Mesenchymal stem cell (in vitro differentiated cells and primary cell): ENCODE results near the gene APCDD1L.

Experiments used
- DNase-seq: peaks from one replicate; pipeline ENCODE4 v3.0.0-alpha.2; 2013
- H2AFZ ChIP-seq: one replicate; pipeline ENCODE4 v1.6.1; 2013; ENCODE audit warnings: low read depth, mild to moderate bottlenecking, control low read depth, inconsistent platforms, low read length, moderate library complexity
- H2AK5ac ChIP-seq: 2 replicates; pipeline ENCODE4 v1.6.1; 2013; ENCODE audit warnings: low read length, moderate library complexity, mild to moderate bottlenecking, inconsistent platforms; ENCODE audit not compliant: severe bottlenecking
- H2BK120ac ChIP-seq: one replicate; pipeline ENCODE4 v1.6.1; 2013; ENCODE audit warnings: low read depth, mild to moderate bottlenecking, inconsistent platforms, low read length, moderate library complexity
- H2BK12ac ChIP-seq, 2 experiments: one replicate each; pipeline ENCODE4 v1.6.1; 2013; ENCODE audit warnings: inconsistent platforms in 2 of 2, low read length in 2 of 2, mild to moderate bottlenecking in 2 of 2, moderate library complexity in 2 of 2, control low read depth in 1 of 2
- H2BK15ac ChIP-seq: one replicate; pipeline ENCODE4 v1.6.1; 2013; ENCODE audit warnings: mild to moderate bottlenecking, low read depth, inconsistent platforms; ENCODE audit not compliant: poor library complexity, severe bottlenecking
- H2BK5ac ChIP-seq: 2 replicates; pipeline ENCODE4 v1.6.1; 2013; ENCODE audit warnings: low read depth, mild to moderate bottlenecking, low read length, control low read depth, inconsistent platforms; ENCODE audit not compliant: poor library complexity, severe bottlenecking
- H3K14ac ChIP-seq, 2 experiments: one replicate each; pipeline ENCODE4 v1.6.1; 2013; ENCODE audit warnings: inconsistent platforms in 2 of 2, low read length in 2 of 2, control low read depth in 1 of 2, mild to moderate bottlenecking in 1 of 2, moderate library complexity in 1 of 2
- H3K18ac ChIP-seq, 2 experiments: one replicate each; pipeline ENCODE4 v1.6.1; 2013; ENCODE audit warnings: inconsistent platforms in 2 of 2, low read length in 2 of 2, control low read depth in 1 of 2, low read depth in 1 of 2, mild to moderate bottlenecking in 1 of 2
- H3K23ac ChIP-seq, 2 experiments: one replicate each; pipeline ENCODE4 v1.6.1; 2013; ENCODE audit warnings: inconsistent platforms in 2 of 2, low read length in 2 of 2, mild to moderate bottlenecking in 2 of 2, moderate library complexity in 2 of 2, control low read depth in 1 of 2
- H3K27ac ChIP-seq: 2 replicates; pipeline ENCODE4 v1.5.1; 2013; ENCODE audit warnings: mild to moderate bottlenecking, moderate library complexity, low read length, control low read depth, inconsistent platforms; ENCODE audit not compliant: poor library complexity, severe bottlenecking
- H3K27me3 ChIP-seq, 2 experiments: 2 replicates each; pipeline versions ENCODE4 v1.6.1 to v1.7.0; 2013; ENCODE audit warnings: low read length in 2 of 2, mild to moderate bottlenecking in 2 of 2, moderate library complexity in 2 of 2, control low read depth in 1 of 2, inconsistent platforms in 1 of 2; ENCODE audit not compliant: control insufficient read depth in 1 of 2, insufficient read depth in 1 of 2
- H3K36me3 ChIP-seq, 2 experiments: 2 replicates each; pipeline versions ENCODE4 v1.6.1 to v1.7.0; 2013; ENCODE audit warnings: low read length in 2 of 2, control low read depth in 1 of 2, inconsistent platforms in 1 of 2, low read depth in 1 of 2, mild to moderate bottlenecking in 1 of 2; ENCODE audit not compliant: insufficient read depth in 2 of 2, control insufficient read depth in 1 of 2
- H3K4ac ChIP-seq, 2 experiments: one replicate each; pipeline ENCODE4 v1.6.1; 2013; ENCODE audit warnings: inconsistent platforms in 2 of 2, low read length in 2 of 2, mild to moderate bottlenecking in 2 of 2, moderate library complexity in 2 of 2, control low read depth in 1 of 2, low read depth in 1 of 2
- H3K4me1 ChIP-seq: 2 replicates; pipeline ENCODE4 v1.6.1; 2013; ENCODE audit warnings: low read depth, low read length, control low read depth; ENCODE audit not compliant: control insufficient read depth, insufficient read depth
- H3K4me2 ChIP-seq: 2 replicates; pipeline ENCODE4 v1.6.1; 2013; ENCODE audit warnings: low read length, mild to moderate bottlenecking, inconsistent platforms; ENCODE audit not compliant: poor library complexity, severe bottlenecking
- H3K4me3 ChIP-seq, 2 experiments: 2 replicates each; pipeline versions ENCODE4 v1.5.1 to v1.7.0; 2013; ENCODE audit warnings: low read length in 2 of 2, mild to moderate bottlenecking in 2 of 2, control low read depth in 1 of 2, low read depth in 1 of 2; ENCODE audit not compliant: insufficient read depth in 1 of 2
- H3K79me1 ChIP-seq: replicated peaks from 2 replicates; pipeline ENCODE4 v1.6.1; 2013; ENCODE audit warnings: mild to moderate bottlenecking, control low read depth, low read length, inconsistent platforms; ENCODE audit not compliant: poor library complexity, severe bottlenecking
- H3K9ac ChIP-seq: 2 replicates; pipeline ENCODE4 v1.7.0; 2013; ENCODE audit warnings: mild to moderate bottlenecking, low read length, moderate library complexity
- H3K9me3 ChIP-seq: 2 replicates; pipeline ENCODE4 v1.7.0; 2013; ENCODE audit warnings: mild to moderate bottlenecking, low read length; ENCODE audit not compliant: control insufficient read depth
- H4K8ac ChIP-seq: one replicate; pipeline ENCODE4 v1.6.1; 2013; ENCODE audit warnings: inconsistent platforms, mild to moderate bottlenecking, low read length, moderate library complexity
- H4K91ac ChIP-seq: one replicate; pipeline ENCODE4 v1.6.1; 2013; ENCODE audit warnings: mild to moderate bottlenecking, low read length, inconsistent platforms
- WGBS: methylation state at CpG from one replicate; pipeline ENCODE4 v1.1.7; 2013; ENCODE audit warnings: mixed read lengths; 5-methylcytosine and 5-hydroxymethylcytosine counted together

The APCDD1L gene

GRCh38 chr20:58432186-58432954, 82.8 kb downstream of the APCDD1L start:
- H3K23ac ChIP-seq = no peak overlapping the region
- no peak overlapping the region for H2BK5ac ChIP-seq
- H3K4ac ChIP-seq = no peak overlapping the region
- peak; percentile 59 for DNase-seq
- H2BK12ac ChIP-seq = peak overlapping the region; percentile 33 to 82
- H3K4me1 ChIP-seq = peaks cover 10% of the 10 kb centered on the region
- 85% methylated on average over 3 of the region's 3 CpGs for WGBS
- H3K4me3 ChIP-seq = peak overlapping the region in 1 of 2 experiments; percentile 37
- no peak overlapping the region for H2AFZ ChIP-seq
- no peak overlapping the region for H3K27ac ChIP-seq
- H3K4me2 ChIP-seq = no peak overlapping the region
- H3K14ac ChIP-seq = no peak overlapping the region
- no peak overlapping the region for H4K91ac ChIP-seq
- no peak overlapping the region for H3K9ac ChIP-seq
- no peak overlapping the region for H4K8ac ChIP-seq
- H2BK15ac ChIP-seq = no peak overlapping the region
- H3K18ac ChIP-seq = no peak overlapping the region
- H2BK120ac ChIP-seq = peak overlapping the region; percentile 6
- no peak overlapping the region for H2AK5ac ChIP-seq
- H3K36me3 ChIP-seq = peaks cover 4 to 29% of the 10 kb centered on the region in 2 experiments
- H3K9me3 ChIP-seq = no peaks in the 10 kb centered on the region
- peaks cover 15% of the 10 kb centered on the region for H3K79me1 ChIP-seq
- H3K27me3 ChIP-seq = no peaks in the 10 kb centered on the region

GRCh38 chr20:58431134-58431533, 84.1 kb downstream of the APCDD1L start:
- Histone ChIP-seq H4K91ac (no peak overlapping the region), H2AFZ (no peak overlapping the region), H2BK120ac (no peak overlapping the region), H2BK5ac (no peak overlapping the region), H3K79me1 (peaks cover 17% of the 10 kb centered on the region), H3K4me2 (no peak overlapping the region), H2BK15ac (no peak overlapping the region), H2AK5ac (no peak overlapping the region), H3K36me3 (peaks cover 4 to 32% of the 10 kb centered on the region in 2 experiments), H3K4me1 (peaks cover 7% of the 10 kb centered on the region), H3K9me3 (no peaks in the 10 kb centered on the region), H3K4me3 (no peak overlapping the region), H3K4ac (no peak overlapping the region), H3K9ac (no peak overlapping the region), H3K14ac (no peak overlapping the region), H3K18ac (no peak overlapping the region), H3K27me3 (no peaks in the 10 kb centered on the region), H2BK12ac (no peak overlapping the region), H3K27ac (peak overlapping the region; percentile 16), H4K8ac (no peak overlapping the region), H3K23ac (no peak overlapping the region)
- 100% methylated on average over 2 of the region's 2 CpGs for WGBS
- no peak for DNase-seq

- no peak overlapping the region for H3K4ac ChIP-seq
- no peaks in the 10 kb centered on the region for H3K9me3 ChIP-seq
- no peak overlapping the region for H2AFZ ChIP-seq
- H3K27me3 ChIP-seq = no peaks in the 10 kb centered on the region
- no peak overlapping the region for H2BK12ac ChIP-seq
- no peak overlapping the region for H3K27ac ChIP-seq
- H4K91ac ChIP-seq = no peak overlapping the region
- no peak overlapping the region for H2BK5ac ChIP-seq
- H3K23ac ChIP-seq = no peak overlapping the region
- no peak for DNase-seq
- H3K18ac ChIP-seq = no peak overlapping the region
- H3K4me3 ChIP-seq = no peak overlapping the region
- H3K36me3 ChIP-seq = peaks cover 4 to 34% of the 10 kb centered on the region in 2 experiments
- H3K4me1 ChIP-seq = peaks cover 6% of the 10 kb centered on the region
- no peak overlapping the region for H4K8ac ChIP-seq
- no peak overlapping the region for H3K14ac ChIP-seq
- peaks cover 22% of the 10 kb centered on the region for H3K79me1 ChIP-seq
- H3K4me2 ChIP-seq = no peak overlapping the region
- H2BK15ac ChIP-seq = no peak overlapping the region
- H2BK120ac ChIP-seq = no peak overlapping the region
- WGBS = 95% methylated on average over 7 of the region's 7 CpGs
- H2AK5ac ChIP-seq = no peak overlapping the region
- no peak overlapping the region for H3K9ac ChIP-seq
These were observed 85.9 kb downstream of the APCDD1L start for GRCh38 chr20:58429303-58429702.

- H2BK5ac ChIP-seq = no peak overlapping the region
These were observed 86.8 kb downstream of the APCDD1L start for GRCh38 chr20:58428364-58428763.

More at GRCh38 chr20:58428364-58428763, 86.8 kb downstream of the APCDD1L start:
- DNase-seq = no peak
- H3K4me1 ChIP-seq = peaks cover 5% of the 10 kb centered on the region
- H3K9ac ChIP-seq = no peak overlapping the region
- H3K27me3 ChIP-seq = no peaks in the 10 kb centered on the region
- H3K36me3 ChIP-seq = peaks cover 4 to 43% of the 10 kb centered on the region in 2 experiments
- H2AFZ ChIP-seq = no peak overlapping the region
- no peak overlapping the region for H3K27ac ChIP-seq
- no peak overlapping the region for H3K14ac ChIP-seq
- no peak overlapping the region for H3K23ac ChIP-seq
- peaks cover 27% of the 10 kb centered on the region for H3K79me1 ChIP-seq
- no peak overlapping the region for H2BK120ac ChIP-seq
- H3K9me3 ChIP-seq = no peaks in the 10 kb centered on the region
- no peak overlapping the region for H2BK15ac ChIP-seq
- 96% methylated on average over 2 of the region's 2 CpGs for WGBS
- no peak overlapping the region for H3K4ac ChIP-seq
- no peak overlapping the region for H2BK12ac ChIP-seq
- no peak overlapping the region for H3K18ac ChIP-seq
- no peak overlapping the region for H4K8ac ChIP-seq
- H2AK5ac ChIP-seq = no peak overlapping the region
- H3K4me2 ChIP-seq = no peak overlapping the region
- H4K91ac ChIP-seq = no peak overlapping the region
- H3K4me3 ChIP-seq = no peak overlapping the region
